Neural progenitor cell (in vitro differentiated cells): Measurements from ENCODE around the gene NRCAM.

Experiments
- CTCF ChIP-seq: fragments of 200-600 bp; sonication (generic); IDR thresholded peaks from 2 replicates; pipeline ENCODE4 v1.5.1; 2017; ENCODE audit warnings: antibody characterized with exemption, mild to moderate bottlenecking
- EZH2 ChIP-seq: fragments of 200-600 bp; sonication (generic); IDR thresholded peaks from 2 replicates; pipeline ENCODE4 v1.6.1; 2017; ENCODE audit warnings: antibody characterized with exemption, mild to moderate bottlenecking, moderate library complexity
- EZH2phosphoT487 ChIP-seq: fragments of 200-600 bp; sonication (generic); IDR thresholded peaks from 2 replicates; pipeline ENCODE4 v1.6.1; 2017; ENCODE audit warnings: antibody characterized with exemption

GRCh38 chr7:108282427-108282996 lies 173.7 kb downstream of the NRCAM start:
- TF ChIP-seq CTCF (no peak), EZH2 (no peak), EZH2phosphoT487 (no peak)
